Endodermal cell (in vitro differentiated cells): ENCODE data around the gene CC2D1B. TPM values are rescaled to one million over a fixed set of nuclear protein-coding genes. Genes with fewer than 3 reads are reported as not detected.

Experiments
- DNase-seq: peaks from one replicate; pipeline ENCODE4 v3.0.0-alpha.2; 2017
- H3K27ac ChIP-seq: 2 replicates; pipeline ENCODE4 v1.5.1; 2013; ENCODE audit warnings: mild to moderate bottlenecking, low read depth, low read length, moderate library complexity
- H3K27me3 ChIP-seq: 2 replicates; pipeline ENCODE4 v1.6.1; 2013; ENCODE audit warnings: mild to moderate bottlenecking, low read length, moderate library complexity; ENCODE audit not compliant: insufficient read depth, control insufficient read depth, poor library complexity, severe bottlenecking
- H3K36me3 ChIP-seq: 2 replicates; pipeline ENCODE4 v1.7.0; 2013; ENCODE audit warnings: mild to moderate bottlenecking, low read length, moderate library complexity; ENCODE audit not compliant: control insufficient read depth, insufficient read depth
- H3K4me1 ChIP-seq: one replicate; pipeline ENCODE4 v1.7.0; 2013; ENCODE audit warnings: low read length; ENCODE audit not compliant: control insufficient read depth, insufficient read depth
- H3K4me3 ChIP-seq: 2 replicates; pipeline ENCODE4 v1.5.1; 2013; ENCODE audit warnings: mild to moderate bottlenecking, low read length, moderate library complexity
- H3K9ac ChIP-seq: 2 replicates; pipeline ENCODE4 v1.6.1; 2013; ENCODE audit warnings: mild to moderate bottlenecking, low read length, moderate library complexity; ENCODE audit not compliant: poor library complexity, severe bottlenecking; ENCODE audit errors: extremely low read depth
- H3K9me3 ChIP-seq: 2 replicates; pipeline ENCODE4 v1.6.1; 2013; ENCODE audit warnings: mild to moderate bottlenecking, low read length, moderate library complexity; ENCODE audit not compliant: control insufficient read depth
- H3K27ac Mint-ChIP-seq: 2 replicates; pipeline ENCODE4 v1.8.0; 2020; ENCODE audit warnings: mixed read lengths
- H3K27me3 Mint-ChIP-seq: 2 replicates; pipeline ENCODE4 v1.8.0; 2021; ENCODE audit warnings: mild to moderate bottlenecking, mixed read lengths; ENCODE audit not compliant: insufficient read depth
- H3K36me3 Mint-ChIP-seq: 2 replicates; pipeline ENCODE4 v1.8.0; 2020; ENCODE audit warnings: low read depth, mixed read lengths
- H3K4me1 Mint-ChIP-seq: 2 replicates; pipeline ENCODE4 v1.8.0; 2020; ENCODE audit warnings: mixed read lengths
- H3K4me3 Mint-ChIP-seq: 2 replicates; pipeline ENCODE4 v1.8.0; 2020; ENCODE audit warnings: mild to moderate bottlenecking, moderate library complexity, mixed read lengths
- H3K9me3 Mint-ChIP-seq: 2 replicates; pipeline ENCODE4 v1.8.0; 2020; ENCODE audit warnings: mild to moderate bottlenecking, mixed read lengths
- CTCF ChIP-seq: fragments of 200-600 bp; sonication (generic); conservative IDR thresholded peaks from 2 replicates; pipeline ENCODE4 v1.5.0; 2021; ENCODE audit warnings: antibody characterized with exemption, mild to moderate bottlenecking
- WGBS, 2 experiments: methylation state at CpG; one replicate each; pipeline versions ENCODE4 v1.1.5 to v1.1.7; 2013; ENCODE audit warnings: missing lambda C conversion rate in 2 of 2, mixed read lengths in 1 of 2; ENCODE audit not compliant: insufficient coverage in 1 of 2, insufficient read length in 1 of 2; 5-methylcytosine and 5-hydroxymethylcytosine counted together
- total RNA-seq, 2 donors: library from RNA; stranded (reverse); fragmentation: NEBNext Ultra II Directional in 1 of 2; extraction: Animal tissue kit (Norgen Biotek cat#: 25700) in 1 of 2; gene quantifications; 2 replicates in 1 of 2; 3 replicates in 1 of 2; pipeline ENCODE4 v1.2.1, GENCODE V29; 2021

The CC2D1B gene
- total RNA-seq, 2 donors from 2014 or later, result 32.7 to 50.1 TPM

GRCh38 chr1:52355847-52356505, 10.0 kb downstream of the CC2D1B start:
- H3K4me1 Mint-ChIP-seq, result peaks cover 4% of the 10 kb centered on the region
- H3K4me3 ChIP-seq, result no peak overlapping the region
- no peaks in the 10 kb centered on the region for H3K9me3 Mint-ChIP-seq
- peaks cover 86% of the 10 kb centered on the region for H3K36me3 Mint-ChIP-seq
- H3K36me3 ChIP-seq, result peaks cover 93% of the 10 kb centered on the region
- WGBS, 2 experiments, result 95 to 100% methylated on average over 4 to 11 of the region's 11 CpGs
- no peak overlapping the region for H3K4me3 Mint-ChIP-seq
- no peak for DNase-seq
- no peak overlapping the region for H3K9ac ChIP-seq
- H3K27ac Mint-ChIP-seq, result no peak overlapping the region
- peaks cover 4% of the 10 kb centered on the region for H3K4me1 ChIP-seq
- H3K27ac ChIP-seq, result no peak overlapping the region
- no peaks in the 10 kb centered on the region for H3K27me3 ChIP-seq
- H3K9me3 ChIP-seq, result no peaks in the 10 kb centered on the region
- no peaks in the 10 kb centered on the region for H3K27me3 Mint-ChIP-seq
- no peak for TF ChIP-seq CTCF

GRCh38 chr1:52355436-52355835, 10.6 kb downstream of the CC2D1B start:
- H3K36me3 Mint-ChIP-seq, result peaks cover 83% of the 10 kb centered on the region
- peaks cover 4% of the 10 kb centered on the region for H3K4me1 ChIP-seq
- WGBS, 2 experiments, result 94 to 97% methylated on average over 7 to 8 of the region's 8 CpGs
- H3K27me3 Mint-ChIP-seq, result no peaks in the 10 kb centered on the region
- no peak overlapping the region for H3K4me3 Mint-ChIP-seq
- no peak for DNase-seq
- no peak for TF ChIP-seq CTCF
- no peak overlapping the region for H3K27ac ChIP-seq
- no peaks in the 10 kb centered on the region for H3K9me3 Mint-ChIP-seq
- H3K4me3 ChIP-seq, result no peak overlapping the region
- H3K9me3 ChIP-seq, result no peaks in the 10 kb centered on the region
- peaks cover 88% of the 10 kb centered on the region for H3K36me3 ChIP-seq
- no peak overlapping the region for H3K9ac ChIP-seq
- H3K27me3 ChIP-seq, result no peaks in the 10 kb centered on the region
- H3K4me1 Mint-ChIP-seq, result peaks cover 7% of the 10 kb centered on the region
- H3K27ac Mint-ChIP-seq, result no peak overlapping the region

- Histone ChIP-seq H3K27me3 (no peaks in the 10 kb centered on the region), H3K9ac (no peak overlapping the region), H3K36me3 (peaks cover 60% of the 10 kb centered on the region), H3K9me3 (no peaks in the 10 kb centered on the region), H3K4me3 (no peak overlapping the region), H3K27ac (no peak overlapping the region), H3K4me1 (peaks cover 4% of the 10 kb centered on the region)
- no peak for DNase-seq
- Mint-ChIP-seq H3K27ac (peak overlapping the region; percentile 40), H3K36me3 (peaks cover 61% of the 10 kb centered on the region), H3K9me3 (no peaks in the 10 kb centered on the region), H3K4me1 (peaks cover 7% of the 10 kb centered on the region), H3K27me3 (no peaks in the 10 kb centered on the region), H3K4me3 (no peak overlapping the region)
- no peak for TF ChIP-seq CTCF
- 93 to 96% methylated on average over 7 of the region's 7 CpGs for WGBS, 2 experiments
Measured at GRCh38 chr1:52352690-52353089, 13.3 kb downstream of the CC2D1B start.
